NCI-H128 (cell line): ENCODE measurements around the gene GMCL2.
"Not testable (repeated sequence)": the region's sequence is repeated elsewhere in the genome, so short reads cannot be mapped to it uniquely, and the experiment has no call there.

Experiments used
- DNase-seq: peaks from one replicate; lab custom pipeline; 2025; ENCODE audit not compliant: unreplicated experiment; lab: John Stamatoyannopoulos, UW

The GMCL2 gene

DNA sequence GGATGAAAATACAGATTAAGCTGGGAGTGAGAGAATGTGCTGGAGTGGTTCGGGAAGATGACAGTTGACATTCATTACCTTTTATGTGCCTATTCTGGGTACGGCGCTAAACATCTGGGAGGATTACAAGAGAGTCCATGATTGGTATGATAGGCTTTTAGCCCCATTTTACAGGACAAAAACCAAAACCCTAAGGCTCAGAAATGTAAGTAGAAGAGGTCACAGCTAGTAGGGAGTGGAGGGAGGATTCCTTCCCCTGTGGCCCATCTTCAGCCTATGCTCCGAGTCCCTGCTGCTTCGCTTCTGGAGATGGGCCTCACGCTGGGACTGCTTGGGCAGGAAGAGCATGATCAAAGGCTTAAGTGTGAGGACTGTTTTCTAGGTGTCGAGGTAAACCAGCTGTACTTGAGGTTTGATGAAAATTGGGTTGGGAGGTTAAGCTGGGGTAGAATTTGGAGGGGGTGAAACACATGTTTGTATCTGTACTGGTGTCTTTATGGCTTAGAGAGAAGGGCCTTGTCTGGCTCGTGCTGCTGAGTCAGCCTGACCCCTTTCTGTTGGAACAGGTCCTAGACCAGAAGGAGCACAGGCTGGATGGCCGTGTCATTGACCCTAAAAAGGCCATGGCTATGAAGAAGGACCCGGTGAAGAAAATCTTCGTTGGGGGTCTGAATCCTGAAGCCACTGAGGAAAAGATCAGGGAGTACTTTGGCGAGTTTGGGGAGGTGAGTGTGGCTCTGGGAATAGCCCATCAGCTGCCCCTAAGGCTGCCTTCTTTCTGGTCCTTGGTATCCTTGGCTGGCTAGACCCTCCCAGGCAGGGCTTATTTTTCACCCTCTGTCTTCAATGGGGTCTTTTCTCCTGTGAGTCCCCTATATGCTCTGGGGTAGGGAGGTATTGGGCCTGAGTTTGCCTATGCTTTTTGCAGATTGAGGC, 19.3 kb upstream of the GMCL2 start:
- no peak for DNase-seq

DNA sequence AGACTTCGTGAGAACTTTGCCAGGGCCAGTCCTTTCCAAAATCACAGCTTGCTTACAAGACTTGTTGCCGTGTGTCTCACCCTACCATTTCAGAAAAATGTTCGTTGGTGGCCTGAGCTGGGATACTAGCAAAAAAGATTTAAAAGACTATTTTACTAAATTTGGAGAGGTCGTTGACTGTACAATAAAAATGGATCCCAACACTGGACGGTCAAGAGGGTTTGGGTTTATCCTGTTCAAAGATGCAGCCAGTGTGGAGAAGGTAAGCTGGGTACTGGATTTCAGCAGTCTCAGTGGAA, 18.5 kb upstream of the GMCL2 start:
- no peak for DNase-seq

DNA sequence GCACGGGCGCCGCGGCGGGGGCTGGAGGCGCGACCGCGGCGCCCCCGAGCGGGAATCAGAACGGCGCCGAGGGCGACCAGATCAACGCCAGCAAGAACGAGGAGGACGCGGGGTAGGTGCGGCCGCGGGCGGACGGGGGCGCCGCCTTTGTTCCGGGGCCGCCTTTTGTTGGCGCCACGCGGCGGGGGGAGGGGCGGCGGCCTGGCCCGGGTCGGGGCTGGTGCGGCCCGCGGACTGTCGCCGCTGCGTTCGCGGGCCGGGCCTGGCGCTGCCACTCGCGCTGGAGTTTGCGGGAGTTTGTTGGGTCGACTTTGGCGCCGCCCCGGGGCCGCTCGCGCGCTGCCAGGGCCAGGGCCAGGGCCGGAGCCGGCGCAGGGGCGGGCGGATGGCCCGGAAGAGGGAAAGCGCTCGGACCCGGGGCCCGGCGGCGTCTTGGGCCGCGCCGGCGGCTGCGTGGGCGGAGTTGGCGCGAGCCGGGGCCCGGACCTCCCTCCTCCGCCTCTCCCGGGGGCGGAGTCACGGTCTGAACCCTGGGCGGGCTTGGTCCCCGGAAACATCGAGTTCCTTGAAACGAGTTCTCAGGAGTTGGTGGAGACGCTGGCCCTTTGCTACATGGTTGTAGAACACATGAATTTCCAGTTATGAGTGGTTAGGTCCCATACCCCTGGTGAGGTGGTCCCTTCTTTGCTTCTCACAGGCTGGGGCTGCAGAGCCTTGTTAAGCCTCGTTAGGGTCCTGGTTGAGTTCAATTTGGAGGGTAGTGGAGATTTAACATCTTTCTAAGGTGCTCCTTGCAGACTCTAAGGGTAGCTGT, 18.0 kb upstream of the GMCL2 start:
- DNase-seq: no peak

DNA sequence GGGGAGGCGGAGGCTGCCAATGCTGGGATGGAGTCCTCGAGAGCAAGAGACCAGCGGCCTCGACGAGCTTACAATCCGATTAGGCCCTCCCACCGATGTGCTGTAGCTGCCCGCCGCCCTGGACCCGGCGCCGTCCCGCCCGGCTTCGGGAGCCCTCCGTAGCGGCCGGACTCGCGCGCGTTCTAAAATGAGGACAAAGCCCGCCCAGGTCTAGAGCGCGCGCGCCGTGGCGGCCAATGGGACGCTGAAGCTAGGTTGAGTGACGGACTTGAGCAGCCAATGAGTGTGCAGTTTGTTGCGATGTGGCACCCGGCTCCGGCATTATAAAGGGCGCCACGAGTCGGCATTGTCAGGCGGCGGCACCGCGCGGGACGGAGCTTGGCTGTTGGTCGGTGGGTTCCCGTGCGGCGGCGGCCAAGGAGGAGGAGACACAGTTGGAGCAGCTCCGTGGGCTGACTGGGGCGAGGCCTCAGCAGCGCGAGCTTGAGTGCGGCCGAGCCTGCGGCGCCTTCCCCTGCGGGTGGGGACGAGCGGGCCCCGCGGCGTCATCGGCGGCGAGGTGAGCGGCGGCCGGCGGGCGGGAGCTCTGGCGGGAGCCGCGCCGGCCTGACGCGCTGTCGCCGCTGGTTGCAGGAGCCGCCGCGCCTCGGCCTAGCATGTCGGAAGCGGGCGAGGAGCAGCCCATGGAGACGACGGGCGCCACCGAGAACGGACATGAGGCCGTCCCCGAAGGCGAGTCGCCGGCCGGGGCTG, 17.2 kb upstream of the GMCL2 start, which contains the start of gene HNRNPAB:
Gene HNRNPAB (plus strand): TSS at position 352 of the 753 bp plus-strand sequence. CDS start 305 bp downstream, at position 657.
- DNase-seq: peak; percentile 84

DNA sequence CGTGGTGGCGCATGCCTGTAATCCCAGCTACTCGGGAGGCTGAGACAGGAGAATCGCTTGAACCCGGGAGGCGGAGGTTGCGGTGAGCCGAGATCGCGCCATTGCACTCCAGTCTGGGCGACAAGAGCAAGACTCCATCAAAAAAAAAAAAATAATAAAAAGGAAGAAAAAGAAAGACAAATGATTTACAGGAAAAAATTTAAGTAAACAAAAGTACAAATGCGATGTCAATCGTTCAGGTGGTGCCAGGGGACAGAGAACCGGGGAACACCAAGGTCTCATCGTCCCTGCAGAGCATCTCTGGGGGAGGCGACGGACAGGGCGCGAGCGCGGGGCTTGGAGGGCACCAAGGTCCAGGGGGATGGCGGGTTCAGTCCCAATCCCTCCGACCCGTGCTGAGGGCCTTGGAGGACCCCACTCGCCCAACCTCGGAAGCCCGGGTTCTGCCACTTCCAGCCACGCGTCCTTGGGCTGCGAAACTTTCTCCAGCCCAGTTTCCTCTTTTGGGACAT, 16.6 kb upstream of the GMCL2 start:
- no peak for DNase-seq

DNA sequence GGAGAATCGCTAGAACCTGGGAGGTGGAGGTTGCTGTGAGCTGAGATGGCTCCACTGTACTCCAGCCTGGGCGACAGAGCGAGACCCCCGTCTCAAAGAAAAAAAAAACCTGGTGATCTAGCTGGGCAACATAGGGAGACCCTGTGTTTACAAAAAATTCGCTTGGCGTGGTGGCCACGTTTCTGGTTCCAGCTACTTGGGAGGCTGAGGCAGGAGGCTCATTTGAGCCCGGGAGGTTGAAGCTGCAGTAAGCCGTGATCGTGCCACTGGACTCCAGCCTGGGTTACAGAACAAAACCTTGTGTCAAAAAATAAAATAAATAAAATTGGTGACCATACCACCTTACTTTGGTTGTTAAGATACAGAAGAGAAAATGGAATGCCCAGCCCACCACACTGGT, 15.4 kb upstream of the GMCL2 start:
- no peak for DNase-seq

DNA sequence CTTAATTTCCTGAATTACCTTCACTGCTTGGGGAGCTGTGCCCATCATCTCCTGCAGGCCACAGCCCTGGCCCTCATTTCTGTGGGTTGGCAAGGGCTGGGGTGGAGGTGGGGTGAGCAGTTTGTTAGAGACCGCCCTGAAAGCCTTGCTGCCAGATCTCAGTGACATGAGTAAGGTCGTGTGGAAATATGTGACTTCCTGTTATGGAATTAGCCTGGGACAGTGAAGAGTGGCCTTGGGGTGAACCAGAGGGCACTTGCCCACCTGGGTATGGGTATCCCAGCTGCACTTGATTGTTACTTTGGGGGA, 14.7 kb upstream of the GMCL2 start:
- no peak for DNase-seq

DNA sequence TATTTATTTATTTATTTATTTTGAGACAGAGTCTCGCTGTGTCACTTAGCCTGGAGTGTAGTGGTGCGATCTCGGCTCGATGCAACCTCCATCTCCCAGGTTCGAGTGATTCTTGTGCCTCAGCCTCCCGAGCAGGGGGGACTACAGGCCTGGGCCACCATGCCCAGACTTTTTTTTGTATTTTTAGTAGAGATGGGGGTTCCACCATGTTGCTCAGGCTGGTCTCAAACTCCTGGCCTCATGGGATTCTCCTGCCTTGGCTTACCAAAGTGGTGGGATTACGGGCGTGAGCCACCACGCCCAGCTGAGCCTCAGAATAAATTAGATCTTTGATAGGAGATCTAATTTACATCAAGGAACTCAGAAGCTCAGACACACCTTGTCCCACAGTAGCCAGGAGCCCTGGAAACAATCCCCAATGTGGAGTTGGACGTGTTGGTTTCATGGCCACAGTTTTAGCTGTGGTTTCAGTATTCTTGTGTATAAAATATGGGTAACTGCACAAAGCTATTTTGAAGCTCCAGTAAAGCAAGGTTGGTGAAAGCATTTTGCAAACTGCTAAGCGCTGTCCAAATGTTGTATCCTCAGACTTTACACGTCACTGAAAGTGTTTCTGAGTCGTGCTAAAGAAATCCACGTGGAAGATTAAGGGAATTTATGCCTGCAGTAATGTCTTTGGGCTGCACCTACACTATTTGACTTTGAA, 14.2 kb upstream of the GMCL2 start:
- DNase-seq: no peak

DNA sequence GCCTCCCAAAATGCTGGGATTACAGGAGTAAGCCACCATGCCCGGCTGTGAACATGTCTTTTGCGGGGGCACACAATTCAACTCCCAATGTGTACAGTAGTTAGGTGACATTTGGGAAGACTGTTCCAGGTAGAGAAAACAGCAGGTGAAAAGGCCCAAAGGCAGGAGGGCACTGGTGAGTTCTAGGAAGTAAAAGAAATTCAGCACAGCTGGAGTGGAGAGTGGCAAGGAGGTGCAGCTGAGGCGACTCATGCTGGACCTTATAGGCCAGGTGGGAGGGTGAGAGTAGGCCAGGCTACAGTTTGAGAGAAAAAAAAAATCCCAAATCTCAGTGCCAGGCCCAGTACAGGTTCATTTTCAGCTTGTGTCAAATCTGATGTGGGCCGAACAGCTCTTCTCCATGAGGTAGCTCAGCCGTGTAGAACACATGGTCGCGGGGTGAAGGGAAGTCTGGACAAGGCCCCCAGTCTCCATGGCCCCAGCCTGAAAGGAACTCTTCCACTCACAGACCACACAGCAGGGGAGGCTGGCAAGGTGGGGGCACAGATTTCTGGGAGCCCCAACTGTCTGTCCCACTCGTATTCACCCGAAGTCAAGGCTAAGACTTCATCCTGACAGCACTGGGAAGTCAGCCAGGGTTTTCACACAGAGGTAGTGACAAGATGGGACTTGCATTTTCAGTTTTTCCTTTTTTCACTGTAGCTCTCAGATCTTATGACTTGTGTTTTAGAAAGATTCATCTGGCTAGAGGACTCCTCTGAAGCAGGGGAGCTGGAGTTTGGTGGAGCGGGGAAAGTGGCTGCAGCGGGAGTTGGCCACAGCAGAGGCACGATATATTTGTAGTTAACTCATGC, 12.6 kb upstream of the GMCL2 start:
- no peak for DNase-seq

DNA sequence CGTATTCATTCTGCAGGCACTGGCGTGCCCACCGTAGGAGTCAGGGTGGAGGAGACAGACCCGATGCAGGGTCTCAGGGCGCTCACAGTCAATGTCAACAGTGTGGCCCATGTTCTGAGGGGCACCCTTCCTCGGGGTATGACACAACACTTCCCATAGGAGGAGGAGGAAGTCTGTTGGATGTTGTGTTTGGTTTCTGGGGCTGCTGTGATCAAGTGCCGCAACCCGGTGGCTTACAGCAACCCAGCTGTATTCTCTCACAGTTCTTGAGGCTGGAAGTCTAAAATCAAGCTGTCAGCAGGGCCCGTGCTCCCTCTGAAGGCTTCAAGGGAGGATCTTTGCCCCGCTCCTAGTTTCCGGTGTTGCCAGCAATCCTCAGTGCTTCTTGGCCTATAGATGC, 11.5 kb upstream of the GMCL2 start:
- DNase-seq: no peak

DNA sequence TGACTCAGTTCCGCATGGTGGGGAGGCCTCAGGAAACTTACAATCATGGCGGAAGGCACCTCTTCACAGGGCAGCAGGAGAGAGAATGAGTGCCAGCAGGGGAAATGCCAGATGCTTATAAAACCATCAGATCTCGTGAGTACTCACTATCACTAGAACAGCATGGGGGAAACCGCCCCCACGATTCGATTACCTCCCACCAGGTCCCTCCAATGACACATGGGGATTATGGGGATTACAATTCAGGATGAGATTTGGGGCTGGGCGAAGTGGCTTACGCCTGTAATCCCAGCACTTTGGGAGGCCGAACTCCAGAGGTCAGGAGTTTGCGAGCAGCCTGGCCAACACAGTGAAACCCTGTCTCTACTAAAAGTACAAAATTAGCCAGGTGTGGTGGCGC, 11.0 kb upstream of the GMCL2 start:
- DNase-seq: not testable (repeated sequence)

DNA sequence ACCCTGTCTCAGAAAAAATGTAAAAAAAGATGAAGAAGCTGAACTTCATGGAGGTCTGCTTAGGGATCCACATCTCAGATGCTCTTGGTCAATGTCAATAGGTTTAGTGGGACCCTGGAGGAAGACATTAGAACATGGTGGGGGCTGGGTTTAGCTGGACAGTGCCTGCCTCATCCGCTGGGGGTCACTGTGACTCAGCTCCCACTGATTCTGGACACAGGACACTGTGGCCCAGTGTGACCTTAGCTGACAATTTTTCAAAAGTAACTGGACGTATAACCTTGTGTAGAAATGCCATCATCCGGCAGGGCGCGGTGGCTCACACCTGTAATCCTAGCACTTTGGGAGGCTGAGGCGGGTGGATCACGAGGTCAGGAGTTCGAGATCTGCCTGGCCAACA, 9.8 kb upstream of the GMCL2 start:
- DNase-seq: no peak

DNA sequence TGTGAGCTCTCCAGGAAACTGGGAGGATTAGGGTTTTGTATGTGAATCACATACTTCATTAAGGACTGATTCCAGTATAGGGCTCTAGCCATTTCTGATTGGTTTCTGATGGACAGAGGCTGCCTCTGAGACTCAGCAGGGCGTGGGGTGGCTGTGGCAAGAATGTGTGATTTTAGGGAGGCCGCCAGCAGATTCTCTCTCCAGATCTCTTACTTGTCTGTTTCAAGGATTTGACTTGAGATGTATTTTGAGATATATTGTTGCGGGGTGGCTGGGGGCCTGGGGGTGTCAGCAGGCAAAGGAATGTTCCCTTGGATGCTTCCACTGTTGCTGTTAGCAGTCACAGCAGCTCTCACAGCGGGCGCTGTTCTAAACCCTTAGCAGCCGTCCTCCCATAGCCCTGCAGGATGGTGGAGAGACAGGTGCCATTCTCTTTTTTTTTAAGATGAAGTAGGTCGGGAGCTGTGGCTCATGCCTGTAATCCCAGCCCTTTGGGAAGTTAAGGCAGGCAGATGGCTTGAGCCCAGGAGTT, 9.2 kb upstream of the GMCL2 start:
- no peak for DNase-seq

DNA sequence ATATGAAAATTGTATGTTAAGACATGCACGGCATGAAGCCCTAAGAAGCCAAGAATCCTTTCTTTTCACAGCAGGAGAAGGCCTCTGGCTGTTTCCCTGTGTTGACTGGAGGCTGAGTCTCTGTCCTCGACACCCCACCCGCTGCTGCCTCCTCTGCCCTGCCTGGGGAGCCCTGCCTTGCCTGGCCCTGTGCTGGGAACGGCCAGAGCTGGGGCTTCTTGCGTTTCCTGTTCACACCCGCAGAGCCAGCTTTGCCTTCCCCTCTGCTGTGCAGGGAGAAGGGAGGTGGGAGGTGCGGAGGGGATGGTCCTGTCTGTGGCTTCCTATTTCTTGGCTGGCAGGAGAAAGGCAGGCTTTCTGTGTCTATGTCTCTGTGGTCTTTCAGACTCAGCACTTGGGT, 6.9 kb upstream of the GMCL2 start:
- DNase-seq: no peak

DNA sequence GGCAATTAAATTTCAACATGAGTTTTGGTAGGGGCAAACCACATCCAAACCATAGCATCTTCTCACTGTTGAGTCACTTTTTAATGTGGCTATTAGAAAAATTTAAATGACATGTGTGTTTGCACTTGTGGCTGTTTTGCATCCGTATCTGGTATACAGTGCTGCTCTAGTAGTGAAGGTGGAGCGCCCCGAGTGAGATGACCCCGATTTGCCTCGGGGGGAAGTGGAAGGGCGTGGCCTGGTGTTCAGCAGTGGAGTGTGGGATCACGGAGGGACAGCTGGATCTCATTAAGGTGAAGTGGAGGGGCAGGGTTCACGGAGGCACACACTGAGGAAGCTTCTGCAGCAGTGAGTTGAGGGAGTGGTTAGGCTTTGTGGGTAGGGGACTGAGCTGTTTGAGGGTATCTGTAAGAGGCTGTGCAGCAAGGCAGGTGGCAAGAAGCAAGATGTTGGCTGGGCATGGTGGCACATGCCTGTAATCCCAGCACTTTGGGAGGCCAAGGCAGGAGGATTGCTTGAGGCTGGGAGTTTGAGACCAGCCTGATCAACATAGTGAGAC, 6.2 kb upstream of the GMCL2 start:
- no peak for DNase-seq

DNA sequence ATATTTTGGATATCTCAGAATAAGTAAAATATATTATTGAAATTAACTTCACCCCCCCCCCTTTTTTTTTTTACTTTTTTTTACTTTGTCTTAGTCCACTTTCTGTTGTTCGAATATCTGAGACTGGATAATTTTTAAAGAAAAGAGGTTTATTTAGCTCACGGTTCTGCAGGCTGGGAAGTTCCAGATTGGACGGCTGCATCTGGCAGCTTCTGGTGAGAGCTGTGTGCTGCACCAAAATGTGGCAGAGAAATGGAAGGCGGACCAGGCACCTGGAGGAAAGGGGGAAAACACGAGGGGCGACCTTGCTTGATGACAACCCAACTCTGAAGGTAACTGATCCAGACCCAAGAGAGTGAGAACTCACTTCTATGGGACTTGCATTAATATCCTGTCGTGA, 5.6 kb upstream of the GMCL2 start:
- no peak for DNase-seq

DNA sequence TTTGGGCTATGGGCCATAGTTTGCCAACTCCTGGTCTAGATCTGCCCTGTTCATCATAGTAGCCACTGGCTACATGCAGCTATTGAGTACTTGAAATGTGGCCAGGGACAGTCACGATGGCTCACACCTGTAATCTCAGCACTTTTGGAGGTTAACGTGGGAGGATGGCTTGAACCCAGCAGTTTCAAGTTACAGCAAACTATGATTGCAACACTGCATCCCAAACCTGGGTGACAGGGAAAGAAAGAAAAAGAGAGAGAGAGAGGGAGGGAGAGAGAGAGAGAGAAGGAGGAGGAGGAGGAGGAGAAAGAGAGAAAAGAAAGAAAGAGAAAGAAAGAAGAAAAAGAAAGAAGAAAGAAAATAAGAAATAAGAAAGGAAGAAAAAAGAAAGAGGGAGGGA, 5.1 kb upstream of the GMCL2 start:
- DNase-seq: no peak

DNA sequence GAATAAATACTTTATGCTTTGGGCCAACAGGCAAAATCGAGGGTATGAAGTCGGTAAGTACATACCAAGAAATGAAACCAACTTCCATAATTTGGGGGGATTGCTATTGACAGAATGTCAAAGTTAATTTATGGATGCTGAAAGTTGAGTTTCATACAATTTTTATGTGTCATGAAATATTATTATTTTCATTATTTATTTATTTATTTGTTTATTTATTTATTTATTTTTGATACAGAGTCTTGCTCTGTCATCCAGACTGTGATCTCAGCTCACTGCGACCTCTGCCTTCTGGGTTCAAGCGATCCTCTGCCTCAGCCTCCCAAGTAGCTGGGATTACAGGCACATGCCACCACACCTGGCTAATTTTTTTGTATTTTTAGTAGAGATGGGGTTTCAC, 4.5 kb upstream of the GMCL2 start:
- no peak for DNase-seq

DNA sequence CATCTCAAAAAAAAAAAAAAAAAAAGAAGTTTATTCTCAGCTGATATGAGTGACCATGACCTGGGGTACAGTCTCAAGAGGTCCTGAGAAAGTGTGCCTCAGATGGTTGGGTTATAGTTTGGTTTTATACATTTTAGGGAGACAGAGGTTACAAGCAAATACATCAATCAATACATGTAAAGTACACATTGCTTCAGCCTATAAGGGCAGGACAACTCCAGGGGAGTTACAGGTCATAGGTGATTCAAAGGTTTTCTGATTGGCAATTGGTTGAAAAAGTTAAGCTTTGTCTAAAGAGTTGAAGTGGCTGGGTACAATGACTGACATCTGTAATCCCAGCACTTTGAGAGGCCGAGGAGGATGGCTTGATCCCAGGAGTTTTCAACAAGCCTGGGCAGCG, 2.3 kb upstream of the GMCL2 start:
- no peak for DNase-seq
